Measurements from ENCODE around the gene ERC2. TPM values are rescaled to one million over a fixed set of nuclear protein-coding genes. Genes with fewer than 3 reads are reported as not detected.

Gene ERC2
- total RNA-seq, 4 donors from 2014 or later, result 0.81 to 2.9 (median 1.6) TPM

GRCh38 chr3:56087451-56088053, 380.7 kb downstream of the ERC2 start:
- TF ChIP-seq, protein P1, sequence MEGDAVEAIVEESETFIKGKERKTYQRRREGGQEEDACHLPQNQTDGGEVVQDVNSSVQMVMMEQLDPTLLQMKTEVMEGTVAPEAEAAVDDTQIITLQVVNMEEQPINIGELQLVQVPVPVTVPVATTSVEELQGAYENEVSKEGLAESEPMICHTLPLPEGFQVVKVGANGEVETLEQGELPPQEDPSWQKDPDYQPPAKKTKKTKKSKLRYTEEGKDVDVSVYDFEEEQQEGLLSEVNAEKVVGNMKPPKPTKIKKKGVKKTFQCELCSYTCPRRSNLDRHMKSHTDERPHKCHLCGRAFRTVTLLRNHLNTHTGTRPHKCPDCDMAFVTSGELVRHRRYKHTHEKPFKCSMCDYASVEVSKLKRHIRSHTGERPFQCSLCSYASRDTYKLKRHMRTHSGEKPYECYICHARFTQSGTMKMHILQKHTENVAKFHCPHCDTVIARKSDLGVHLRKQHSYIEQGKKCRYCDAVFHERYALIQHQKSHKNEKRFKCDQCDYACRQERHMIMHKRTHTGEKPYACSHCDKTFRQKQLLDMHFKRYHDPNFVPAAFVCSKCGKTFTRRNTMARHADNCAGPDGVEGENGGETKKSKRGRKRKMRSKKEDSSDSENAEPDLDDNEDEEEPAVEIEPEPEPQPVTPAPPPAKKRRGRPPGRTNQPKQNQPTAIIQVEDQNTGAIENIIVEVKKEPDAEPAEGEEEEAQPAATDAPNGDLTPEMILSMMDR (IDR thresholded peaks at IDR 0.05), result no peak
- TF ChIP-seq POLR2AphosphoS5 (IDR thresholded peaks at IDR 0.05) (no peak), POLR2A (IDR thresholded peaks at IDR 0.05) (no peak), EP300 (IDR thresholded peaks at IDR 0.05) (no peak)
- H3K36me3 ChIP-seq, result no peaks in the 10 kb centered on the region
- peak overlapping the region in 3 of 4 donors; percentile 3 to 50 (median 29) for H3K27ac ChIP-seq
- H3K9me3 ChIP-seq, result no peaks in the 10 kb centered on the region
- H3K27me3 ChIP-seq, result no peaks in the 10 kb centered on the region
- 22 to 50% methylated on average over 10 of the region's 10 CpGs for WGBS, 2 donors (ENCODE audit: low coverage in 1 of 2)
- ATAC-seq, result no peak
- H3K4me1 ChIP-seq, result peaks cover 0 to 14% (median 0%) of the 10 kb centered on the region in 3 donors
- H3K4me3 ChIP-seq, result peak overlapping the region; percentile 12 to 21

DNA sequence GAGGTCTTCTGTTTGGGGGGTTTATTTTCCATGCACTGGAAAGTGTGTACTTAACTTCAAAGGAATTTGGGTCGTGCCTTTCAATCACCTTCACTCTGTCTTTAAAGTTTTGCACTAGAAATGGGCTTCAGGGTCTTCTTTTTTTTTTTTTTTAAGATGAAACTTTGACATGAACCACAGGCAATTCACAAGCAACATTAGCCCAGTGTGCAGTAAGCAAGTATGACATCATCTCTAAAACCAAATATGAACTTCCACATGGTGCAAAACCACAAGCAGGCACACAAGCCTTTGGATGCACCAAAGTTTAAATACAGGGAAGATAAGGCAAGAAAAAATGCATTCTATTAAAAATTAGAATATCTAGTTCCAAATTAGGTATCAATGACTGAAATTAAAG, 381.9 kb downstream of the ERC2 start:
- Histone ChIP-seq H3K9me3 (no peaks in the 10 kb centered on the region), H3K27ac (no peak overlapping the region), H3K27me3 (no peaks in the 10 kb centered on the region), H3K36me3 (no peaks in the 10 kb centered on the region), H3K4me3 (no peak overlapping the region), H3K4me1 (peaks cover 0 to 14% (median 0%) of the 10 kb centered on the region in 3 donors)
- no peak for ATAC-seq
- TF ChIP-seq POLR2A (IDR thresholded peaks at IDR 0.05) (no peak), POLR2AphosphoS5 (IDR thresholded peaks at IDR 0.05) (no peak), EP300 (IDR thresholded peaks at IDR 0.05) (no peak)
- TF ChIP-seq, protein P1 (IDR thresholded peaks at IDR 0.05), result no peak
- 15 to 88% methylated on average over 1 of the region's 1 CpG for WGBS, 2 donors (ENCODE audit: low coverage in 1 of 2)

- 29 to 42% methylated on average over 1 to 2 of the region's 2 CpGs for WGBS, 2 donors (ENCODE audit: low coverage in 1 of 2)
- TF ChIP-seq, protein P1 (IDR thresholded peaks at IDR 0.05), result no peak
- TF ChIP-seq POLR2AphosphoS5 (IDR thresholded peaks at IDR 0.05), result no peak
- TF ChIP-seq POLR2A (IDR thresholded peaks at IDR 0.05), result no peak
- Histone ChIP-seq H3K4me3 (no peak overlapping the region), H3K27me3 (no peaks in the 10 kb centered on the region), H3K36me3 (no peaks in the 10 kb centered on the region), H3K4me1 (no peaks in the 10 kb centered on the region), H3K27ac (no peak overlapping the region), H3K9me3 (no peaks in the 10 kb centered on the region)
- no peak for ATAC-seq
Measured at GRCh38 chr3:56081246-56081645, 387.0 kb downstream of the ERC2 start.

DNA sequence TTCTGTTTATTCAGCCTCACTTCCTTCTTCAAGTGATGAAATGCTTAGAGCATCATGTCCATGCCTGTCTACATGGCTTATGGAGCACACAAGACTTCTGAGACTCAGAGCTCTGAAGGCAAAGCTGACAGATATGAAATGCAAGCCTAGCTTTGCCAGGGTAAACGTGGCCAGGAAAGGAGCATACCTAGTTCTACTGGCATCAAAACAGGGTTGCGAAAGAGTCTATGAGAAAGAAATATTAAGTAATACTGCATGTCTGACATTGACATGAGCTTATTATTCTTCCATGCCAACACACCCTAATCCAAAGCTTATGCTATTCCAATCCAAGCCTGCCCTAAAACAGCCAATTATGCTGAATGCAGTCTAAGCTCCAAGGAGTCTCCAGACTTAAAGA, 391.5 kb downstream of the ERC2 start:
- TF ChIP-seq, protein P1 (IDR thresholded peaks at IDR 0.05), result no peak
- TF ChIP-seq POLR2A (IDR thresholded peaks at IDR 0.05), result no peak
- no peak for TF ChIP-seq EP300 (IDR thresholded peaks at IDR 0.05)
- no peak for TF ChIP-seq POLR2AphosphoS5 (IDR thresholded peaks at IDR 0.05)
- no peak overlapping the region for H3K27ac ChIP-seq
- WGBS, 2 donors (ENCODE audit: low coverage in 1 of 2), result 69 to 83% methylated on average over 2 of the region's 2 CpGs
- H3K4me1 ChIP-seq, result no peaks in the 10 kb centered on the region
- H3K9me3 ChIP-seq, result no peaks in the 10 kb centered on the region
- no peaks in the 10 kb centered on the region for H3K36me3 ChIP-seq
- no peaks in the 10 kb centered on the region for H3K27me3 ChIP-seq
- H3K4me3 ChIP-seq, result no peak overlapping the region
- ATAC-seq, result no peak

GRCh38 chr3:56075089-56075488, 393.2 kb downstream of the ERC2 start:
- Histone ChIP-seq H3K4me1 (no peaks in the 10 kb centered on the region), H3K27ac (no peak overlapping the region), H3K9me3 (no peaks in the 10 kb centered on the region), H3K27me3 (no peaks in the 10 kb centered on the region), H3K36me3 (no peaks in the 10 kb centered on the region), H3K4me3 (no peak overlapping the region)
- TF ChIP-seq POLR2AphosphoS5 (IDR thresholded peaks at IDR 0.05) (no peak), EP300 (IDR thresholded peaks at IDR 0.05) (no peak)
- TF ChIP-seq, protein P1 (IDR thresholded peaks at IDR 0.05), result no peak
- WGBS, 2 donors (ENCODE audit: low coverage in 1 of 2), result 67 to 100% methylated on average over 1 of the region's 1 CpG
- ATAC-seq, result no peak
